Prostate gland (tissue), 2 donors: ENCODE data around the gene CCDC92B. TPM values are rescaled to one million over a fixed set of nuclear protein-coding genes. Genes with fewer than 3 reads are reported as not detected.
"Not testable (repeated sequence)": the region's sequence is repeated elsewhere in the genome, so short reads cannot be mapped to it uniquely, and the experiment has no call there.

Experiments used
- DNase-seq: peaks from one replicate; pipeline ENCODE4 v3.0.0-alpha.2; 2019; ENCODE audit warnings: low spot score
- H3K27ac ChIP-seq, 2 donors: fragments of 200-600 bp; sonication (generic); 2 replicates each; pipeline ENCODE4 v1.5.1; 2017 to 2019
- H3K27me3 ChIP-seq: fragments of 200-600 bp; sonication (generic); replicated peaks from 2 replicates; pipeline ENCODE4 v1.5.1; 2019; ENCODE audit not compliant: insufficient read depth
- H3K36me3 ChIP-seq, 2 donors: fragments of 200-600 bp; sonication (generic); 1 replicate in 1 of 2; 2 replicates in 1 of 2; pipeline versions ENCODE4 v1.5.1 to v1.8.1; 2017 to 2019
- H3K4me1 ChIP-seq: fragments of 200-600 bp; sonication (generic); replicated peaks from 2 replicates; pipeline ENCODE4 v1.5.1; 2019
- H3K4me3 ChIP-seq, 2 donors: fragments of 200-600 bp; sonication (generic); 2 replicates each; pipeline ENCODE4 v1.5.1; 2017 to 2019
- H3K9me3 ChIP-seq: fragments of 200-600 bp; sonication (generic); 2 replicates; pipeline ENCODE4 v1.5.1; 2017
- CTCF ChIP-seq, 4 experiments: fragments of 200-600 bp in 2 of 4; fragments of 450-650 bp in 2 of 4; sonication (generic) in 2 of 4; IDR thresholded peaks; 1 replicate in 3 of 4; 2 replicates in 1 of 4; pipeline ENCODE4 v1.5.1; 2016 to 2019; ENCODE audit warnings: antibody characterized with exemption in 4 of 4, mild to moderate bottlenecking in 2 of 4, moderate library complexity in 2 of 4
- POLR2A ChIP-seq: fragments of 450-650 bp; IDR thresholded peaks from one replicate; pipeline ENCODE4 v1.6.1; 2016; ENCODE audit warnings: antibody characterized with exemption, mild to moderate bottlenecking
- POLR2AphosphoS5 ChIP-seq: sonication (generic); formaldehyde crosslinking; IDR thresholded peaks from one replicate; pipeline ENCODE4 v1.6.1; 2017; ENCODE audit warnings: antibody characterized with exemption
- WGBS: methylation state at CpG from one replicate; pipeline ENCODE4 v1.1.5; 2018; 5-methylcytosine and 5-hydroxymethylcytosine counted together
- intact Hi-C: fragments of 100-400 bp; cut with DNase I; formaldehyde crosslinking; loops from one replicate; pipeline ENCODE4 v1.14.2; 2022
- total RNA-seq, 2 donors: library from RNA; depleted of rRNA; stranded (reverse); fragments of >200 nt; gene quantifications; one replicate each; pipeline ENCODE4 v1.1.0, GENCODE V29; 2016

Gene CCDC92B
- total RNA-seq, 2 donors from 2014 or later = 1.9 TPM; not detected in 1

- H3K4me1 ChIP-seq = no peaks in the 10 kb centered on the region
- intact Hi-C loops = no loop called here
- 60% methylated on average over 3 of the region's 3 CpGs for WGBS
- H3K36me3 ChIP-seq = no peaks in the 10 kb centered on the region
- H3K4me3 ChIP-seq = no peak overlapping the region
- H3K27me3 ChIP-seq = no peaks in the 10 kb centered on the region
- TF ChIP-seq CTCF (IDR thresholded peaks at IDR 0.05) (no peak), POLR2AphosphoS5 (no peak), POLR2A (no peak)
- no peak overlapping the region for H3K27ac ChIP-seq
- no peak for DNase-seq
- no peaks in the 10 kb centered on the region for H3K9me3 ChIP-seq
Observed at GRCh38 chr17:2789700-2790099, 40.2 kb upstream of the CCDC92B start.

- TF ChIP-seq POLR2A = no peak
- TF ChIP-seq POLR2AphosphoS5 = peak; percentile 36
- TF ChIP-seq CTCF (IDR thresholded peaks at IDR 0.05) = peak in 3 of 4 experiments; percentile 54 to 75 (median 55)
- H3K4me1 ChIP-seq = no peaks in the 10 kb centered on the region
- intact Hi-C loops = no loop called here
- H3K36me3 ChIP-seq = no peaks in the 10 kb centered on the region
- DNase-seq = peak; percentile 48
- no peak overlapping the region for H3K27ac ChIP-seq
- H3K9me3 ChIP-seq = no peaks in the 10 kb centered on the region
- WGBS = 29% methylated on average over 21 of the region's 21 CpGs
- H3K4me3 ChIP-seq = no peak overlapping the region
- no peaks in the 10 kb centered on the region for H3K27me3 ChIP-seq
Observed at GRCh38 chr17:2786176-2786881, 36.9 kb upstream of the CCDC92B start.

- H3K4me1 ChIP-seq, H3K9me3 ChIP-seq, H3K27me3 ChIP-seq, H3K4me3 ChIP-seq, intact Hi-C loops, H3K27ac ChIP-seq, DNase-seq, H3K36me3 ChIP-seq: not testable (repeated sequence)
- 84% methylated on average over 12 of the region's 12 CpGs for WGBS
Observed at GRCh38 chr17:2785376-2785775, 35.9 kb upstream of the CCDC92B start.

GRCh38 chr17:2784864-2785263 lies 35.4 kb upstream of the CCDC92B start:
- Histone ChIP-seq H3K27ac (no peak overlapping the region), H3K9me3 (no peaks in the 10 kb centered on the region), H3K36me3 (no peaks in the 10 kb centered on the region), H3K4me3 (no peak overlapping the region), H3K4me1 (no peaks in the 10 kb centered on the region), H3K27me3 (no peaks in the 10 kb centered on the region)
- 84% methylated on average over 8 of the region's 8 CpGs for WGBS
- intact Hi-C loops = no loop called here
- no peak for DNase-seq
- TF ChIP-seq CTCF (IDR thresholded peaks at IDR 0.05) = no peak
- no peak for TF ChIP-seq POLR2A
- no peak for TF ChIP-seq POLR2AphosphoS5

- Histone ChIP-seq H3K36me3 (no peaks in the 10 kb centered on the region), H3K4me1 (no peaks in the 10 kb centered on the region), H3K27ac (no peak overlapping the region), H3K27me3 (no peaks in the 10 kb centered on the region), H3K9me3 (no peaks in the 10 kb centered on the region), H3K4me3 (no peak overlapping the region)
- intact Hi-C loops = no loop called here
- no peak for TF ChIP-seq POLR2AphosphoS5
- TF ChIP-seq POLR2A = no peak
- no peak for TF ChIP-seq CTCF (IDR thresholded peaks at IDR 0.05)
- no peak for DNase-seq
- 94% methylated on average over 4 of the region's 4 CpGs for WGBS
Observed at GRCh38 chr17:2783310-2784030, 34.0 kb upstream of the CCDC92B start.
